Ishikawa (cell line): ENCODE results near the gene MRPL14.

Source experiments
- CEBPB ChIP-seq: IDR thresholded peaks from 2 replicates; pipeline ENCODE4 v1.6.1; 2012
- CREB1 ChIP-seq: IDR thresholded peaks from 2 replicates; pipeline ENCODE4 v1.6.1; 2012; ENCODE audit warnings: low read depth
- EGR1 ChIP-seq: IDR thresholded peaks from 2 replicates; pipeline ENCODE4 v1.6.1; 2012
- EP300 ChIP-seq: IDR thresholded peaks from 2 replicates; pipeline ENCODE4 v1.6.1; 2012; ENCODE audit warnings: borderline replicate concordance
- FOXM1 ChIP-seq: IDR thresholded peaks from 2 replicates; pipeline ENCODE4 v1.6.1; 2012; ENCODE audit warnings: low read depth, borderline replicate concordance
- MAX ChIP-seq: IDR thresholded peaks from 2 replicates; pipeline ENCODE4 v1.6.1; 2012
- NFIC ChIP-seq: IDR thresholded peaks from 2 replicates; pipeline ENCODE4 v1.6.1; 2012
- RAD21 ChIP-seq: IDR thresholded peaks from 2 replicates; pipeline ENCODE4 v1.6.1; 2012; ENCODE audit warnings: low read depth
- REST ChIP-seq: IDR thresholded peaks from 2 replicates; pipeline ENCODE4 v1.6.1; 2012; ENCODE audit warnings: low read depth, mild to moderate bottlenecking
- TAF1 ChIP-seq: IDR thresholded peaks from 2 replicates; pipeline ENCODE4 v1.6.1; 2012; ENCODE audit warnings: low read depth, mild to moderate bottlenecking
- TCF12 ChIP-seq: IDR thresholded peaks from 2 replicates; pipeline ENCODE4 v1.6.1; 2012; ENCODE audit warnings: low read depth
- TEAD4 ChIP-seq: IDR thresholded peaks from 2 replicates; pipeline ENCODE4 v1.6.1; 2012
- YY1 ChIP-seq: IDR thresholded peaks from 2 replicates; pipeline ENCODE4 v1.6.1; 2012; ENCODE audit warnings: low read depth
- ZBTB7A ChIP-seq: IDR thresholded peaks from 2 replicates; pipeline ENCODE4 v1.6.1; 2012; ENCODE audit warnings: low read depth
- TF ChIP-seq, protein P1 (sequence below): IDR thresholded peaks from 2 replicates; pipeline ENCODE4 v1.6.1; 2012

Gene MRPL14

GRCh38 chr6:44087623-44088022 is 39.6 kb downstream of the MRPL14 start:
- TF ChIP-seq CEBPB = no peak
- no peak for TF ChIP-seq NFIC
- TF ChIP-seq EGR1 = no peak
- TF ChIP-seq CREB1 = no peak
- no peak for TF ChIP-seq REST
- no peak for TF ChIP-seq TEAD4
- TF ChIP-seq, protein P1, sequence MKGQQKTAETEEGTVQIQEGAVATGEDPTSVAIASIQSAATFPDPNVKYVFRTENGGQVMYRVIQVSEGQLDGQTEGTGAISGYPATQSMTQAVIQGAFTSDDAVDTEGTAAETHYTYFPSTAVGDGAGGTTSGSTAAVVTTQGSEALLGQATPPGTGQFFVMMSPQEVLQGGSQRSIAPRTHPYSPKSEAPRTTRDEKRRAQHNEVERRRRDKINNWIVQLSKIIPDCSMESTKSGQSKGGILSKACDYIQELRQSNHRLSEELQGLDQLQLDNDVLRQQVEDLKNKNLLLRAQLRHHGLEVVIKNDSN = no peak
- TF ChIP-seq MAX = no peak
- TF ChIP-seq ZBTB7A = no peak
- TF ChIP-seq TAF1 = no peak
- TF ChIP-seq EP300 = no peak
- TF ChIP-seq FOXM1 = no peak
- TF ChIP-seq RAD21 = no peak
- TF ChIP-seq TCF12 = no peak
- no peak for TF ChIP-seq YY1

DNA sequence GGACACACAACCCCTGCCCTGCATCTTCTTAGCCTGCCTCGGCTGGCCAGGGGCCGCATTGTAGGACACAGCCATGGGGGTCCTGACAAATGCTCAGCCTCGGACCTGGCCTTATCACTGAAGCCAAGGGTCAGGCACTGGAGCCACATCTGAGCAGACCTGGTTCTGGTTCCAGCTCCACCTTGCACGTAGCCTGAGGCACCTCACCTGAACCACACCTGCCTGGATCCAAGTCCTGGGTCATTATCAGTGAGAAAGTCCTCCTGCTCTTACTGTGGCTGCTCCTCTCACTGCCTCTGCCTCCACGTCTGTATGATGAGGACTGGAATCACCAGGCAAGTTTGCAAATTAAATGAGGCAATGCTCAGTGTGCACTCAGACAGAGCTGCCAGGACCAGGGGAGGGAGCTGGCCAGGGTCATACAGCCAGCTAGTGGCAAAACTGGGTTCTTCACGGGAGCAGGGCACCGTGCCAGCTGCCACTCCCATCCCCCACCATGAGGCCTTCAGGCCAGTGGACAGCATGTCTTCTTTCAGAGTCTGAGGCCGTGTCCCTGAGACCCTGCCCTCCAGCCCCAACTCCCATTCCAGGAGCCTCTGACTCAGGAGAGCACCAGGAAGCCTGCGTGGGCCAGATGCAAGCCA is 40.2 kb downstream of the MRPL14 start:
- TF ChIP-seq REST (peak; percentile 23; the same call in 1 of the 2 replicates), FOXM1 (no peak), RAD21 (no peak), CREB1 (no peak), TCF12 (no peak), NFIC (peak; percentile 82), TAF1 (no peak), MAX (no peak), YY1 (no peak)

DNA sequence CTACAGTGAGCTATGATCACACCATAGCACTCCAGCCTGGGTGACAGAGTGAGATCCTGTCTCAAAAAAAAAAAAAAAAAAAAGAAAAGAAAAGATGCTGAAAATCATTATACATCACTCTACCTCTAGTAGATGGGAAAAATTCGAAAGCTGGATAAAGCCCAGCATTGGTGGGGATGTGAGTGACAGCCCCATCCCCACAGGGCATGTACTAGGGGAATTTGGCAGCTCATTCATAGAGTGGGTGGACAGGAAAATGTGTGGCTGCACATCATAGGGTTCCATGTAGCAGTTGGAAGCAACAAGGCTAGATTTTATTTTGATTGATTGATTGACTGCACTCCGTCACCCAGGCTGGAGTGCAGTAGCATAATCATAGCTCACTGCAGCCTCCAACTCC is 42.0 kb downstream of the MRPL14 start:
- TF ChIP-seq RAD21 (no peak), EP300 (no peak), REST (no peak), NFIC (no peak), EGR1 (no peak), CREB1 (no peak), CEBPB (no peak), TEAD4 (no peak), YY1 (no peak), TAF1 (no peak), MAX (no peak), TCF12 (no peak), FOXM1 (no peak)

DNA sequence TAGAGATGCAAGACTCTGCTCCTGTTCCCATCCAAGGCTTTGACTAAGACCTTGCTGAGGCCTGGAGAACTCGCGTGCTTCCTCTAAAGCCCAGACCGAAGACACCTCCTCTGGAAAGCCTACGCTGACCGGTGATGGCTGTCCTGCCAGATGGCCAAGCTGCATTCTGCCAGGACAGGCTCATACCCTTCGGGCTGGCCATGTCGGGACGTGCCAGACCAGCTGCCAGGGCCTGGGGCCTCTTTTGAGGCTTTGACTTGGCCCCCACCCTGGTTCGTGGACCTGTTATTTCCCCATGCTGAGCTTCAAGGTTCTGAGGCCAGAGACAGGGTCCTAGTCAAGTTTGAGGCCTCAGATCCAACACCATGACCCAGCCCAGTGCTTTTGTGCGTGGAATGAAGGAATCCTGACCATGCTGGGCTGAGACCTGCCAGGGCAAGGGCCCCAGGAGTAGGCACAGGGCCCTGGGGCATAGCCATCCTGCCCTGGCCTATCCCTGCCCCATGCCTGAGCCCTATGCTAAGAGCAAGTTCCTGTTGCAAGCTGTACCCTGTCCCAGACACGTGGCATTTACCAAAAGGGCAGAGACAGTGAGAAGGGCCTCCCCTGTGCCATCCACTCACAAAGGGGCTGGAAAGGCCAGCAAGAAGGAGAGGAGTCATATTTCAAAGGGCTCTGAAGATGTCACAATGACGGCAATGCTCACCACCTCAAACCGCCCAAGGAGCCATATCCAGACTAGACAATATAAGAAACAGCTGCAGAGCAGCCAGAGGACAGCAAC is 42.8 kb downstream of the MRPL14 start:
- TF ChIP-seq YY1 = no peak
- 0 out of 2 replicates have a peak, but pooled peaks have one; percentile 21 for TF ChIP-seq MAX
